Liver (tissue), 9 donors: ENCODE data around the gene SH3RF3. TPM values are rescaled to one million over a fixed set of nuclear protein-coding genes. Genes with fewer than 3 reads are reported as not detected.

Experiments used
- DNase-seq: peaks from one replicate; pipeline ENCODE4 v3.0.0-alpha.2; 2017; ENCODE audit warnings: low spot score
- H3K27ac ChIP-seq, 2 donors: one replicate each; pipeline ENCODE4 v1.7.0; 2013; ENCODE audit warnings: inconsistent platforms in 2 of 2, low read length in 2 of 2, control low read depth in 1 of 2, low read depth in 1 of 2, mild to moderate bottlenecking in 1 of 2
- H3K27me3 ChIP-seq, 4 donors: one replicate each; pipeline versions ENCODE4 v1.6.1 to v1.7.0; 2013; ENCODE audit warnings: low read length in 3 of 4, inconsistent platforms in 1 of 4, mild to moderate bottlenecking in 1 of 4, moderate library complexity in 1 of 4; ENCODE audit not compliant: control insufficient read depth in 4 of 4, insufficient read depth in 4 of 4
- H3K36me3 ChIP-seq, 4 donors: one replicate each; pipeline versions ENCODE4 v1.6.1 to v1.7.0; 2013; ENCODE audit warnings: low read length in 3 of 4, mild to moderate bottlenecking in 3 of 4, low read depth in 1 of 4, moderate library complexity in 1 of 4; ENCODE audit not compliant: control insufficient read depth in 4 of 4, insufficient read depth in 3 of 4
- H3K4me1 ChIP-seq, 4 donors: one replicate each; pipeline versions ENCODE4 v1.6.1 to v1.7.0; 2013; ENCODE audit warnings: low read length in 3 of 4, mild to moderate bottlenecking in 3 of 4, moderate library complexity in 1 of 4; ENCODE audit not compliant: control insufficient read depth in 4 of 4, insufficient read depth in 4 of 4
- H3K4me3 ChIP-seq, 3 donors: one replicate each; pipeline versions ENCODE4 v1.6.1 to v1.7.0; 2013; ENCODE audit warnings: low read length in 3 of 3, control low read depth in 1 of 3, low read depth in 1 of 3, mild to moderate bottlenecking in 1 of 3
- H3K9ac ChIP-seq, 2 donors: one replicate each; pipeline ENCODE4 v1.7.0; 2013; ENCODE audit warnings: low read length in 2 of 2, mild to moderate bottlenecking in 2 of 2, moderate library complexity in 2 of 2, control low read depth in 1 of 2, low read depth in 1 of 2
- H3K9me3 ChIP-seq, 4 donors: one replicate each; pipeline versions ENCODE4 v1.6.1 to v1.7.0; 2013; ENCODE audit warnings: low read length in 3 of 4; ENCODE audit not compliant: control insufficient read depth in 4 of 4
- CTCF ChIP-seq: fragments of 150-350 bp; IDR thresholded peaks from 2 replicates; pipeline ENCODE4 v1.5.1; 2017; ENCODE audit warnings: improper control_type of control experiment, low read depth, low read length; ENCODE audit not compliant: missing input control
- EGR1 ChIP-seq, 2 donors: IDR thresholded peaks; 2 replicates each; pipeline ENCODE4 v1.6.1; 2016 to 2018; ENCODE audit warnings: antibody characterized with exemption in 2 of 2, low read depth in 2 of 2
- FOXA1 ChIP-seq: IDR thresholded peaks from 2 replicates; pipeline ENCODE4 v1.6.1; 2016; ENCODE audit warnings: antibody characterized with exemption
- FOXA2 ChIP-seq: IDR thresholded peaks from 2 replicates; pipeline ENCODE4 v1.6.1; 2016; ENCODE audit warnings: antibody characterized with exemption
- GABPA ChIP-seq, 2 donors: IDR thresholded peaks in 1 of 2; conservative IDR thresholded peaks in 1 of 2; 2 replicates each; pipeline ENCODE4 v1.6.1; 2016; ENCODE audit warnings: antibody characterized with exemption in 2 of 2, mild to moderate bottlenecking in 1 of 2, moderate library complexity in 1 of 2
- HNF4A ChIP-seq, 2 donors: conservative IDR thresholded peaks; 2 replicates each; pipeline ENCODE4 v1.6.1; 2016; ENCODE audit warnings: antibody characterized with exemption in 2 of 2, mild to moderate bottlenecking in 2 of 2
- HNF4G ChIP-seq: IDR thresholded peaks from 2 replicates; pipeline ENCODE4 v1.6.1; 2016; ENCODE audit warnings: antibody characterized with exemption
- JUND ChIP-seq, 2 donors: IDR thresholded peaks; 2 replicates each; pipeline ENCODE4 v1.6.1; 2016; ENCODE audit warnings: antibody characterized with exemption in 2 of 2
- MAX ChIP-seq: IDR thresholded peaks from 2 replicates; pipeline ENCODE4 v1.6.1; 2016; ENCODE audit warnings: antibody characterized with exemption
- NR2F2 ChIP-seq: IDR thresholded peaks from 2 replicates; pipeline ENCODE4 v1.6.1; 2016; ENCODE audit warnings: antibody characterized with exemption
- RAD21 ChIP-seq, 2 donors: IDR thresholded peaks; 2 replicates each; pipeline ENCODE4 v1.6.1; 2016; ENCODE audit warnings: antibody characterized with exemption in 2 of 2, mild to moderate bottlenecking in 2 of 2
- REST ChIP-seq: IDR thresholded peaks from 2 replicates; pipeline ENCODE4 v1.6.1; 2016; ENCODE audit warnings: antibody characterized with exemption, mild to moderate bottlenecking
- RXRA ChIP-seq, 2 donors: IDR thresholded peaks; 2 replicates each; pipeline ENCODE4 v1.6.1; 2017 to 2018; ENCODE audit warnings: antibody characterized with exemption in 2 of 2, mild to moderate bottlenecking in 1 of 2
- SP1 ChIP-seq: IDR thresholded peaks from 2 replicates; pipeline ENCODE4 v1.6.1; 2018; ENCODE audit warnings: antibody characterized with exemption, mild to moderate bottlenecking
- TAF1 ChIP-seq: conservative IDR thresholded peaks from 2 replicates; pipeline ENCODE4 v1.6.1; 2016; ENCODE audit warnings: antibody characterized with exemption, mild to moderate bottlenecking
- ZBTB33 ChIP-seq: IDR thresholded peaks from 2 replicates; pipeline ENCODE4 v1.6.1; 2016; ENCODE audit warnings: antibody characterized with exemption
- WGBS: extraction: QIAGEN DNeasy Blood & Tissue Kit; methylation state at CpG from one replicate; pipeline ENCODE4 v1.1.7; 2013; 5-methylcytosine and 5-hydroxymethylcytosine counted together
- polyA plus RNA-seq, 2 donors: library from polyadenylated mRNA; stranded (reverse) in 1 of 2; unstranded in 1 of 2; fragments of 200-250 nt in 1 of 2; fragments of >200 nt in 1 of 2; fragmentation: Nextera tagmentation in 1 of 2; extraction: Ambion mirVana in 1 of 2; gene quantifications; one replicate each; pipeline versions ENCODE4 v1.2.1 to v1.2.3, GENCODE V29; 2013 to 2015
- total RNA-seq, 2 donors: library from RNA; depleted of rRNA; stranded (reverse); fragments of >200 nt; gene quantifications; one replicate each; pipeline ENCODE4 v1.2.3, GENCODE V29; 2014
- TF ChIP-seq, protein P1 (sequence below): IDR thresholded peaks from 2 replicates; pipeline ENCODE4 v1.6.1; 2016; ENCODE audit warnings: antibody characterized with exemption
- donor health status: healthy.
- donor health status: healthy.
- donor health status: healthy.
- donor health status: healthy.
- donor health status: healthy.

SH3RF3 gene
- total and polyA plus RNA-seq, 4 donors, result 0.11 to 1.0 (median 0.54) TPM

DNA sequence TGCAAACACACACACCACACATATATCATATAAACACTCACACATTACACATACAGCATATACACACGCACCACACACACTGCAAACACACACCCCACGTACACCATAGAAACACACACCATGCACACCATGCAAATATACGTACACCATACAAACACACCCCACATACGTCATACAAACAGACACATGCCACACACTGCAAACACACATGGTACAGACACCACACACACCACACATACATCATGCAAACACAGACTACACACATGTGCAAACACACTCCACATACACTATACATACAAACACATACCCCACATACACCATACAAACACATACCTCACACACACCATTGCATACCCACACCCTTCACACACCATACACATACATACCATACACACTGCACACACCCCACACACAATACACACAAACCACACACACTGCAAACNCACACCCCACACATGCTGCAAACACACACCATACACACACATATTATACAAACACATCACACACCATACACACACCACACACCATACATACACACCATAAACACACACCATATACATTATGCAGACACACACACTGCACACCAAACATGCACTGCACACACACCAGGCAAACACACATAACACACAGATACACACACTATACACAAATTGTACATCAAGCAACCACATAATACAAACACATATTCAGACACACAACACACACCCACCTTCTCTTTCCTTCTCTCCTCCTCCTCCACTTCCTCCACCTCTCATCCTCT is 364.4 kb downstream of the SH3RF3 start:
- Histone ChIP-seq H3K9ac (no peak overlapping the region), H3K27me3 (no peaks in the 10 kb centered on the region), H3K4me3 (no peak overlapping the region), H3K36me3 (no peaks in the 10 kb centered on the region), H3K4me1 (no peaks in the 10 kb centered on the region), H3K9me3 (no peaks in the 10 kb centered on the region), H3K27ac (no peak overlapping the region)
- 50% methylated on average over 4 of the region's 4 CpGs for WGBS
- no peak for DNase-seq
- no peak for TF ChIP-seq JUND (IDR thresholded peaks at IDR 0.05)
- TF ChIP-seq GABPA (IDR thresholded peaks at IDR 0.05 in 1 of 2, conservative IDR thresholded peaks at IDR 0.05 in 1 of 2), result no peak
- TF ChIP-seq, protein P1, sequence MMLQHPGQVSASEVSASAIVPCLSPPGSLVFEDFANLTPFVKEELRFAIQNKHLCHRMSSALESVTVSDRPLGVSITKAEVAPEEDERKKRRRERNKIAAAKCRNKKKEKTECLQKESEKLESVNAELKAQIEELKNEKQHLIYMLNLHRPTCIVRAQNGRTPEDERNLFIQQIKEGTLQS, result no peak
- no peak for TF ChIP-seq REST
- TF ChIP-seq NR2F2, result no peak
- TF ChIP-seq RXRA (IDR thresholded peaks at IDR 0.05), result no peak
- TF ChIP-seq FOXA1, result no peak
- no peak for TF ChIP-seq TAF1
- no peak for TF ChIP-seq HNF4A (conservative IDR thresholded peaks at IDR 0.05)
- no peak for TF ChIP-seq HNF4G
- TF ChIP-seq FOXA2, result no peak
- TF ChIP-seq MAX, result no peak
- no peak for TF ChIP-seq EGR1 (IDR thresholded peaks at IDR 0.05; ENCODE audit: low read depth in 2 of 2)

- no peaks in the 10 kb centered on the region for H3K27me3 ChIP-seq
- H3K36me3 ChIP-seq, result no peaks in the 10 kb centered on the region
- H3K4me1 ChIP-seq, result no peaks in the 10 kb centered on the region
- 79% methylated on average over 3 of the region's 3 CpGs for WGBS
- no peak for DNase-seq
- H3K4me3 ChIP-seq, result no peak overlapping the region
- H3K27ac ChIP-seq, result no peak overlapping the region
- H3K9ac ChIP-seq, result no peak overlapping the region
- TF ChIP-seq SP1 (no peak), CTCF (no peak), RAD21 (IDR thresholded peaks at IDR 0.05) (no peak), GABPA (IDR thresholded peaks at IDR 0.05 in 1 of 2, conservative IDR thresholded peaks at IDR 0.05 in 1 of 2) (no peak), ZBTB33 (no peak)
- no peaks in the 10 kb centered on the region for H3K9me3 ChIP-seq
Measured at GRCh38 chr2:109494351-109494750, 365.3 kb downstream of the SH3RF3 start.
